Measurements from ENCODE around the gene LHFPL3. TPM values are rescaled to one million over a fixed set of nuclear protein-coding genes. Genes with fewer than 3 reads are reported as not detected.

Gene LHFPL3
- total RNA-seq, 4 donors from 2014 or later: 0.83 TPM; not detected in 3

- intact Hi-C loops (cut with DNase I; ENCODE audit: low total_unique reads): no loop called here
- H3K4me3 ChIP-seq: no peak overlapping the region
- no peak overlapping the region for H3K27ac ChIP-seq
- DNase-seq: no peak
- no peaks in the 10 kb centered on the region for H3K9me3 ChIP-seq
- no peaks in the 10 kb centered on the region for H3K4me1 ChIP-seq
- no peaks in the 10 kb centered on the region for H3K36me3 ChIP-seq
- TF ChIP-seq CTCF (IDR thresholded peaks at IDR 0.05) (no peak), POLR2A (IDR thresholded peaks at IDR 0.05) (no peak)
- H3K27me3 ChIP-seq: no peaks in the 10 kb centered on the region
Observed at GRCh38 chr7:104453190-104453589, 124.8 kb downstream of the LHFPL3 start.

- intact Hi-C loops (cut with DNase I; ENCODE audit: low total_unique reads): no loop called here
- no peaks in the 10 kb centered on the region for H3K36me3 ChIP-seq
- H3K27ac ChIP-seq: no peak overlapping the region
- H3K4me3 ChIP-seq: no peak overlapping the region
- no peaks in the 10 kb centered on the region for H3K27me3 ChIP-seq
- H3K9me3 ChIP-seq: no peaks in the 10 kb centered on the region
- DNase-seq: no peak
- H3K4me1 ChIP-seq: no peaks in the 10 kb centered on the region
- TF ChIP-seq POLR2A (IDR thresholded peaks at IDR 0.05) (no peak), CTCF (IDR thresholded peaks at IDR 0.05) (no peak)
Observed at GRCh38 chr7:104458875-104459274, 130.5 kb downstream of the LHFPL3 start.

GRCh38 chr7:104469166-104469820, 140.9 kb downstream of the LHFPL3 start:
- intact Hi-C loops (cut with DNase I; ENCODE audit: low total_unique reads): no loop called here

GRCh38 chr7:104480529-104480928, 152.1 kb downstream of the LHFPL3 start:
- no peaks in the 10 kb centered on the region for H3K36me3 ChIP-seq
- H3K27ac ChIP-seq: no peak overlapping the region
- H3K4me1 ChIP-seq: no peaks in the 10 kb centered on the region
- H3K27me3 ChIP-seq: no peaks in the 10 kb centered on the region
- H3K9me3 ChIP-seq: no peaks in the 10 kb centered on the region
- DNase-seq: no peak
- no peak for TF ChIP-seq POLR2A (IDR thresholded peaks at IDR 0.05)
- no peak overlapping the region for H3K4me3 ChIP-seq
- intact Hi-C loops (cut with DNase I; ENCODE audit: low total_unique reads): no loop called here

More at GRCh38 chr7:104469166-104469820, 140.9 kb downstream of the LHFPL3 start:
- Histone ChIP-seq H3K27ac (no peak overlapping the region), H3K4me1 (no peaks in the 10 kb centered on the region), H3K27me3 (no peaks in the 10 kb centered on the region), H3K9me3 (no peaks in the 10 kb centered on the region), H3K36me3 (no peaks in the 10 kb centered on the region), H3K4me3 (no peak overlapping the region)
- TF ChIP-seq CTCF (IDR thresholded peaks at IDR 0.05) (no peak), POLR2A (IDR thresholded peaks at IDR 0.05) (no peak)
- DNase-seq: no peak

GRCh38 chr7:104482362-104483037, 154.1 kb downstream of the LHFPL3 start:
- H3K4me3 ChIP-seq: no peak overlapping the region
- H3K9me3 ChIP-seq: no peaks in the 10 kb centered on the region
- no peaks in the 10 kb centered on the region for H3K27me3 ChIP-seq
- no peak for DNase-seq
- H3K36me3 ChIP-seq: no peaks in the 10 kb centered on the region
- H3K4me1 ChIP-seq: no peaks in the 10 kb centered on the region
- intact Hi-C loops (cut with DNase I; ENCODE audit: low total_unique reads): no loop called here
- no peak for TF ChIP-seq CTCF (IDR thresholded peaks at IDR 0.05)
- TF ChIP-seq POLR2A (IDR thresholded peaks at IDR 0.05): no peak
- no peak overlapping the region for H3K27ac ChIP-seq
